Hematopoietic multipotent progenitor cell treated with erythropoietin and hydrocortisone succinate and interleukin-3 and kit ligand, for 4 days (in vitro differentiated cells): ENCODE data around the gene MED16.
A peak's percentile ranks its signal among the peaks of the same experiment; 100 is the strongest.
"Not testable (repeated sequence)": the region's sequence is repeated elsewhere in the genome, so short reads cannot be mapped to it uniquely, and the experiment has no call there.

Source experiments
- DNase-seq: peaks from one replicate; pipeline ENCODE4 v3.0.0-alpha.2; 2015

Gene MED16

DNA sequence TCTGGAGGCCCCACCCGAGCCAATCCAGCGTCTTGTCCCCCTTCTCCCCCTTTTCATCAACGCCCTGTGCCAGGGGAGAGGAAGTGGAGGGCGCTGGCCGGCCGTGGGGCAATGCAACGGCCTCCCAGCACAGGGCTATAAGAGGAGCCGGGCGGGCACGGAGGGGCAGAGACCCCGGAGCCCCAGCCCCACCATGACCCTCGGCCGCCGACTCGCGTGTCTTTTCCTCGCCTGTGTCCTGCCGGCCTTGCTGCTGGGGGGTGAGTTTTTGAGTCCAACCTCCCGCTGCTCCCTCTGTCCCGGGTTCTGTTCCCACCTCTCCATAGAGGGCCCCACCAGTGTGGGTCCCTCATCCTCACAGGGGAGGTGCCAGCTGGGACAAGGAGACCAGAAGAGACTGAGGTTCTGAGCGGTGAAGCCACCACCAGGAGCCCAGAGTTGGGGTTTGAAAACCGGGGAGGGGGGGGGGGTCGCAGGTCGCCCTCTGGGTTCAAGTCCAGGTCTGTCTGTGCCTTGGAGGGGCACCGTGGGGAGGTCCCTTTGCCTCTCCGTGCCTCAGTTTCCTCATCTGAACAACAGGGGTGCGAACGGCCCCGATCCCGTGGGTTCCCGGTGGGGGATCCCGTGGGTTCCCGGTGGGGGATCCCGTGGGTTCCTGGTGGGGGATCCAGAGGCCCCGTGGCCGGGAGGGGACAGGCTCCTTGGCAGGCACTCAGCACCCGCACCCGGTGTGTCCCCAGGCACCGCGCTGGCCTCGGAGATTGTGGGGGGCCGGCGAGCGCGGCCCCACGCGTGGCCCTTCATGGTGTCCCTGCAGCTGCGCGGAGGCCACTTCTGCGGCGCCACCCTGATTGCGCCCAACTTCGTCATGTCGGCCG is 40.6 kb downstream of the MED16 start, which contains the start of gene ELANE:
Gene ELANE, plus strand, starts transcription at position 168 of the 878 bp plus-strand sequence. Its CDS starts 26 bp downstream, at position 194.
- DNase-seq = peak; percentile 45

DNA sequence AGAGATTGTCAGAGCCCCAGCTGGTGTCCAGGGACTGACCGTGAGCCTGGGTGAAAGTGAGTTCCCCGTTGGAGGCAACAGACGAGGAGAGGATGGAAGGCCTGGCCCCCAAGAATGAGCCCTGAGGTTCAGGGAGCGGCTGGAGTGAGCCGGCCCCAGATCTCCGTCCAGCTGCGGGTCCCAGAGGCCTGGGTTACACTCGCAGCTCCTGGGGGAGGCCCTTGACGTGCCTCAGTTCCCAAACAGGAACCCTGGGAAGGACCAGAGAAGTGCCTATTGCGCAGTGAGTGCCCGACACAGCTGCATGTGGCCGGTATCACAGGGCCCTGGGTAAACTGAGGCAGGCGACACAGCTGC is 42.0 kb downstream of the MED16 start:
- DNase-seq = no peak

DNA sequence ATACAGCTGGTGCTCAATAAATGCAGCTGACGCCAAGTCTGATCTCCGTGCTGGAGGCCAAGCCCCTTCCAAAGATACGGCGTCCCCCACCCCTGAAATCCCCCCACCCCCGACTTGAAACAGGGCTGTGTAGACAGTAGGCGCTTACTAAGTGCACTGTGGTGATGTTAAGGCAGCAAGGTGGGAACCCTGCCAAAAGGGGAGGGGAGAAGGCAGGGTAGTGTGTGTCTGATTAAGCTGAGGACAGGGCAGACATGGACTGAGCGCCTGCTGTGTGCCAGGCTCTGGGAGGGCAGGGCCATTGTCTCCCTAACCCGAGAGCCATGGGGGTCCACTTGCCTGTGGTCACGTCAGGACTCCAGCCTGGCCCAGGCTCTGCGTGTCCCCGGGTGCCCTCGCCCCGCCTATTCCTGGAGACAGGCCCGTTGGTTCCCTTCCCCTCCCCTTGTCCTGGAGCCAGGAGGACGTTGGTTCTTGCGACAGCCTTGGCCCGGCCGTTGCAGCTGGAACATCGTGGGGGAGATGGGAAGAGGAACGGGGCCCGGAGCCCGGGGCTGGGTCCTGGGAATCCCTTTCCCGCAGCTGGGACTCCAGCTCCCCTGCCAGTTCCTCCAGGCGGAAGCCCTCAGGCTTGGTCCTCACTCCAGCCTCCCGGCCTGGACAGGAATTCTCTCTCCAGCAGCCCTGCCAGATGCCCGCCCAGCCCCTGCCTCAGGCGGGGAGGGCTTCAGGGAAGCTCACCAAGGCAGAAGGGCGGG is 42.6 kb downstream of the MED16 start:
- DNase-seq = peak; percentile 65

DNA sequence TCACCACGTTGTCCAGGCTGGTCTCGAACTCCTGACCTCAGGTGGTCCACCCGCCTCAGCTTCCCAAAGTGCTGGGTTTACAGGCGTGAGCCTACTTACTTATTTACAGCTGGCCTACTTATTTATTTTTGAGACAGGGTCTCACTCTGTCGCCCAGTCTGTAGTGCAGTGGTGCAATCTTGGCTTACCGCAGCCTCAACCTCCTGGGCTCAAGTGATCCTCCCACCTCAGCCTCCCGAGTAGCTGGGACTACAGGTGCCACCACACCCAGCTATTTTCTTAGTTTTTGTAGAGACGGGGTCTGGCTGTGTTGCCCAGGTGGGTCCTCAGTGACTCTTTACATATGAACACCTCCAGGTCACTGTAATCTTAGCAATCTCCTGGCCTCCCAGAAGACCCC is 43.8 kb downstream of the MED16 start:
- not testable (repeated sequence) for DNase-seq

DNA sequence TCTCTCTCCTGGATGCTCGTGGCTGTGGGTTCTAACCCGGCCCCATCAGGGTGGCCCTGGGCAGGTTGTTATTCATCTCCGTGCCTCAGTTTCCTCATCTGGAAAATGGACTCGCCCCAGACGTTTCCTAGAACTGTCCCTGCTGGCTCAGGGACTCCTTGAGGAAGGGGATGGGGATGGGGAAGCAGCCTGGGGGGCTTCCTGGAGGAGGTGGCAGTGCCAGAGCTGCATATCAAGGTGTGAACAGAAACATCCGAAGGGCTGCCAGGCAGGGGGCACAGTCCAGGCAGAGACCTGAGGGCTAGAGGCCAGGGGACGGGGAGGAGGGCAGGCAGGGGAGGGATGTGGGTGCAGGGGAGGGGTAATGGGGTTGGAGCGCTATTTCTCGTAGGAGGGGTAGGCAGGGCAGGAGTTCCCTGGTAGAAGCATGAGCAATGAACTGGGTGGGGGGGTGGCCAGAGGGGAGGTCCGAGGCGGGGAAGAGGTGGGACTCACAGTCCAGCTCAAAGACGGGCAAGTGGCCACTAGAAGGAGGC is 44.5 kb downstream of the MED16 start:
- DNase-seq = no peak

DNA sequence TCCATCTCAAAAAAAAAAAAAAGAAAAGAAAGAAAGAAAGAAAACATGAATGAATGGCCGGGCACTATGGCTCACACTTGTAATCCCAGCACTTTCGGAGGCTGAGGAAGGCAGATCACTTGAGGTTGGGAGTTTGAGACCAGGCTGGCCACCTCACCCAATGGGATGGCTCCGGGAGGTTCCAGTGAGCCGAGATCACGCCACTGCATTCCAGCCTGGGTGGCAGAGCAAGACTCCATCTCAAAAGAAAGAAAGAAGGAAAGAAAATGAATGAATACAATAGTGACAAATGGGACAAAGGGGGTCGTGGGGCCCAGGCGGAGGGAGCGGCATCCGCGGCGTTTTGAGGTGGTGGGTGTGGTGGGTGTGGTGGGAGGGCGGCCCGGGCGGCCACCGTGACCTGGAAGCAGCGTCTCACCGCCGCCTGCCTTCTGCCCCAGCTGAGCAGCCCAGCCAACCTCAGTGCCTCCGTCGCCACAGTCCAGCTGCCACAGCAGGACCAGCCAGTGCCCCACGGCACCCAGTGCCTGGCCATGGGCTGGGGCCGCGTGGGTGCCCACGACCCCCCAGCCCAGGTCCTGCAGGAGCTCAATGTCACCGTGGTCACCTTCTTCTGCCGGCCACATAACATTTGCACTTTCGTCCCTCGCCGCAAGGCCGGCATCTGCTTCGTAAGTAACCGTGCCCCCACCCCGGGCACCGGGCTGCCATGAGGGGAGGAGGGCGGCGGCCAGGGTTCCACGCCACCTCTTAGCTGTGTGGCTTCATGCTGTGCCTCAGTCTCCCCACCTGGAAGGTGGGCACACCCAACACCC is 47.1 kb downstream of the MED16 start:
- DNase-seq = no peak

DNA sequence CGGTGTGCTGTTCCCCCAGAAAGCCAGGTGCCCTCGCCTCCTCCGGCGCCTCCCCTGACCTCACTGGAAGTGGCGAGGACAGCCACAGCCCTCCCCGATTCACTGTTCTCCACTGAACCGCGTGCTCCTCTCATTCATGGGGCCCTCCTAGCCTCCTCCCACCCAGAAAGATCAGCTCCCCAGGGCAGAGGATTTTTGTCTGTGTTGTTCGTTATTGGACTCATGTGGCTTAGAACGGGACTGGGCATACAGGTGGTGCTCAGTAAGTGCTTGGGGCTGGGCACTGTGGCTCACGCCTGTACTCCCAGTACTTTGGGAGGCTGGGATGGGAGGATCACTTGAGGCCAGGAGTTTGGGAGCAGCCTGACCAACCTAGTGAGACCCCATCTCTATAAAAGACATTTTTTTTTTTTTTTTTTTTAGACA is 48.4 kb downstream of the MED16 start:
- DNase-seq = peak; percentile 43

DNA sequence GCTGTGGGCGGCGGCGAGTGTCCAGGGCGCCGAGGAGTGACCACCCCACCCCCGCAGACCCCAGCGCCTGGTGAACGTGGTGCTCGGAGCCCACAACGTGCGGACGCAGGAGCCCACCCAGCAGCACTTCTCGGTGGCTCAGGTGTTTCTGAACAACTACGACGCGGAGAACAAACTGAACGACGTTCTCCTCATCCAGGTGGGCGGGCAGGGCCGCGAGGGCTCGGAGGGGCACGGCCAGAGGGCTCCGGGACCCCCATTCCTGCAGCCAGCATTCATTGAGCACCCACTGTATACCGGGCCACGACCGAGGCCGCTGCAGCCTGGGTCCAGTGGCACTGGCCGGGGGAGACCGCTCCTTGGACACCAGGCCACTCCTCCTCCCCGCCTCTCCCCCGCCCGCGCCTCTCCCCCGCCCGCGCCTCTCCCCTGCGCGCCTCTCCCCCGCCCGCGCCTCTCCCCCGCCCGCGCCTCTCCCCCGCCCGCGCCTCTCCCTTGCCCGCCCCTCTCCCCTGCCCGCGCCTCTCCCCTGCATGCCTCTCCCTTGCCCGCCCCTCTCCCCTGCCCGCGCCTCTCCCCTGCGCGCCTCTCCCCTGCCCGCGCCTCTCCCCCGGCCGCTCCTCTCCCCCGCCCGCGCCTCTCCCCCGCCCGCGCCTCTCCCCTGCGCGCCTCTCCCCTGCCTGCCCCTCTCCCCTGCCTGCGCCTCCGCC is 49.0 kb downstream of the MED16 start:
- no peak for DNase-seq

DNA sequence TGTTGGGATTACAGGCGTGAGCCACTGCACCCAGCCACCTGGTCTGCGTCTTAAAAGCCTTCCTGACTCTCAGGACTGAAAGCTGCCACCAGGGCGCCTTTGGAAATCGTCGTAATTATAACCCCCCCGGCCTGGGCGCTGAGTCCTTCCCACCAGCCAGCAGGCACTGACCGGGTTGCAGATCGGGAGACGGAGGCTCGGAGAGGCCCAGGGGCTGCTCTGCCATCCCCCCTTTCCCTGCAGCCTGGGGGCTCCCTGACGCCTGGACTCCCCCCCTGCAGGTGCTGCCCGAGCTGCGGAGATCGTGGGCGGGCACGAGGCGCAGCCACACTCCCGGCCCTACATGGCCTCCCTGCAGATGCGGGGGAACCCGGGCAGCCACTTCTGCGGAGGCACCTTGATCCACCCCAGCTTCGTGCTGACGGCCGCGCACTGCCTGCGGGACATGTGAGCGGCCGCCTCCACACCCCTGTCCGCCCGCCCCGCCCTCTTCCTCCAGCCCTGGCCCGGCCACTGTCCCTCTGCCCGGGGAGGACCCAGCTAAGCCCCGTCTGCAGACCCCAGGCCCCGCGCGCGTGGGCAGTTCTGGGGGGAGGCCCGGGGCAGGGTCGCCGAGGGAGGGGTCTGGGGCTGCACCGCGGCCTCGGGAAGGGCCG is 49.7 kb downstream of the MED16 start:
- no peak for DNase-seq

DNA sequence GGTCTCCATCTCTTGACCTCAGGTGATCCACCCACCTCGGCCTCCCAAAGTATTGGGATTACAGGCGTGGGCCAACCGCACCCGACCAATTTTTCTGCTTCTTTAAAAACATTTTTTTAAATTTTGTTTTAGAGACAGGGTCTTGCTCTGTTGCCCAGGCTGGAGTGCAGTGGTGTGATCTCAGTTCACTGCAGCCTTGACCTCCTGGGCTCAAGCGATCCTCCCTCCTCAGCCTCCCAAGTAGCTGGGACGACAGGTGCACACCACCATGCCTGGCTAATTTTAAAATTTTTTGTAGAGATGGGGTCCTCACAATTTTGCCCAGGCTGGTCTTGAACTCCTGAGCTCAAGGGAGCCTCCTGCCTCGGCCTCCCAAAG is 50.2 kb downstream of the MED16 start:
- not testable (repeated sequence) for DNase-seq

DNA sequence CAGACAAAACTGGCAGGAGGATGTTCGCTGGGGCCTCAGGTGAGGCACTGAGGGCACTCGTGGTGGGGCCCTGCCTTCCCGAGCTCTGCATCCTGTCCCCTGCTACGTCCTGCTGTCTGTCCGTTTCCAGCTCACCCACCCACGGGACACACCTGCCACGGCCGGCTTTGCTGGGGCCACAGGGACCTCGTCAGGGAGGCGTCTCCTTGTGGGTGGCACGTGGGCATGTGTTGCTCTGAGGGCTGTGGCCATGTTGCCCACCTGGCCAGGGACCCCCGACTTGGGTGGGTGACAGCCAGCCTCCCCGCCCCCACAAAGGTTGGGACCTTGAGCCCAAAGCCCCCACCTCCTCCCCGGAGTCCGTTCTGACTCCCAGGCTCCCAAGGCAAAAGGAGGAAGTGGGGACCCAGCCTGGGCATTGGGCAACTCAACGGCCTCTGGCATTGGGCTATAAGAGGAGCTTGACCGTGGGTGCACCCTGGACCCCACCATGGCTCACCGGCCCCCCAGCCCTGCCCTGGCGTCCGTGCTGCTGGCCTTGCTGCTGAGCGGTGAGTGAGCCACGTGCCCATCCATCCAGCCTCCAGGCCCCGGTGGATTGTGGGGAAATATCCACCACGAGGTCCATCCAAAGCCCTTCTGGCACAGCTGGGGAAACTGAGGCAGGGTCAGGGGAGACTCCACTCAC is 52.3 kb downstream of the MED16 start, which contains the start of gene PRTN3:
Gene PRTN3, plus strand, starts transcription at position 481 of the 688 bp plus-strand sequence. Its CDS starts 10 bp downstream, at position 491.
- peak; percentile 53 for DNase-seq

DNA sequence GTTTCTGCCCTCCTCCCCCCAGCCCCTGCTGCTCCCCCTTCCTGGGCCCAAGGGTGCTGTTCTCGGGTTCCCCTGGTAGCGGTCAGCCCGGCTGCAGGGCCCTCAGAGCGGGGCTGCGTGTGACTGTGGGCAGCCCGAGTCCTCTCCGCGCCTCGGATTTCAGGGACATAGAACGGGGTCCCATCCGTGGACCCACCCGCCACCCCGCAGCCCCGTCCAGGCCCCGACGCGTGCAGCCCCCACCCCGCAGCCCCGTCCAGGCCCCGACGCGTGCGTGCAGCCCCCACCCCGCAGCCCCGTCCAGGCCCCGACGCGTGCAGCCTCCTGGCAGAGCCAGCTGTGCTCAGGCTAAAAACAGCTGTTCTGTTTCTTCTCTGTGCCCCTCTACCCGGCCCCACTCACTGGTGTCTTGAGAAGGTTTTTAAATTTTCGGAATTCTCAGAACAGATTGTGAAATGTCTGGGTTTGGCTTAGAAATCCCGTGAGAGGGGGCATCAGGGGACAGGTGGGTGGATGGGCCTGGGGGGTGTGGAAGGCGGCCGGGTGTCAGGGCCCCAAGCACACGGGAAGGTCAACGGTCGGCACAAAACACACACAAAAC is 57.7 kb downstream of the MED16 start:
- DNase-seq = no peak

DNA sequence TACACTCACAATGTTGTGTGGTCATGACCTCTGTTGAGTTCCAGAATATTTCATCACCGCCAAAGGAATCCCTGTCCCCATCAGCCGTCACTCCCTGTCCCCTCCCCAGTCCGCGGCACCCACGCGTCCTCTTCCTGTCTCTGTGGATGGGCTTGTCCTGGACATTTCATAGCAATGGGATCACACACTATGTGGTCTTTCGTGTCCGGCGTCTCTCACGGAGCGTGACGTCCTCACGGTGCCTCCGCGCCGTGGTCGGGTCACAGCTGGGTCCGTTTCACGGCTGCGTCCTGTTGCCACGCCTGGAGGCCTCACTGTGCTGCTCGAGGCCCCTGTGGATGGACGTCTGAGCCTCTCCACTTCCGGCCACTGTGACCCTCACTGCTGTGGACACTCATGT is 58.8 kb downstream of the MED16 start:
- DNase-seq = no peak

DNA sequence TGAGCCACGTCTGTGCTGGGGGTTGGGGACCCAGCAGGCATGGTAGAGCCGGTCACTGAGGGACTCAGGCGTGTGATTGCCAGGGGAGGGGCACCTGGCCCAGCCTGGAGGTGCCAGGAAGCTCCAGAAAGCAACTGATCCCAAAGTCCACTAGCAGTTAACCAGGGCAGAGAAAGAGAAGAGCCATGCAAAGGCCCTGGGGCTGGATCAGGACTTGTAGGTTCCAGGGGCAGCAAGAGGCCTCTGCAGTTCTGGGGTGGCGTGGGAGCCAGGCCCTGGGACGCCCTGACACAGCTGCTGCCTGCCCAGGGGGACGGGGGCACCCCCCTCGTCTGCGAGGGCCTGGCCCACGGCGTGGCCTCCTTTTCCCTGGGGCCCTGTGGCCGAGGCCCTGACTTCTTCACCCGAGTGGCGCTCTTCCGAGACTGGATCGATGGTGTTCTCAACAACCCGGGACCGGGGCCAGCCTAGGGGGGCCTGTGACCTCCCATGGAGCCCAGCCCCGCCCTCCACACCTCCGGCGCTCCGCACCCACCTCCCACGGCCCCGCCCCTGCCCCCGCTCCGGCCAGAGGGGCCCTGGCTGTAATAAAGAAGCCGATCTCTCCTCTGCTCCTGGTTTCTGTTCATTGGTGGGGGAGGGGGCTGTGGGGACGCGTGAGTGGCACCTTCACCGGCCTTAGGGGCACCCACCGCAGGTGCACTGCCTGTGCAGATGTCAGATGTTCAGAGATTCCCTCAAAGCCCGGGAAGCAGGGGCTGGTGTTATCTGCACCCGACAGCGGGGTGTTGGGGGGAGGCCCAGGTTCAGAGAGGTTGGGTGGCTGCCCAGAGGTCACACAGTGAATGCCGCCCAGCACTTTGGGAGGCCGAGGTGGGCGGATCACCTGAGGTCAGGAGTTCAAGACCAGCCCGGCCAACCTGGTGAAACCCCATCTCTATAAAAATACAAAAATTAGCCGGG is 61.3 kb downstream of the MED16 start:
- no peak for DNase-seq

DNA sequence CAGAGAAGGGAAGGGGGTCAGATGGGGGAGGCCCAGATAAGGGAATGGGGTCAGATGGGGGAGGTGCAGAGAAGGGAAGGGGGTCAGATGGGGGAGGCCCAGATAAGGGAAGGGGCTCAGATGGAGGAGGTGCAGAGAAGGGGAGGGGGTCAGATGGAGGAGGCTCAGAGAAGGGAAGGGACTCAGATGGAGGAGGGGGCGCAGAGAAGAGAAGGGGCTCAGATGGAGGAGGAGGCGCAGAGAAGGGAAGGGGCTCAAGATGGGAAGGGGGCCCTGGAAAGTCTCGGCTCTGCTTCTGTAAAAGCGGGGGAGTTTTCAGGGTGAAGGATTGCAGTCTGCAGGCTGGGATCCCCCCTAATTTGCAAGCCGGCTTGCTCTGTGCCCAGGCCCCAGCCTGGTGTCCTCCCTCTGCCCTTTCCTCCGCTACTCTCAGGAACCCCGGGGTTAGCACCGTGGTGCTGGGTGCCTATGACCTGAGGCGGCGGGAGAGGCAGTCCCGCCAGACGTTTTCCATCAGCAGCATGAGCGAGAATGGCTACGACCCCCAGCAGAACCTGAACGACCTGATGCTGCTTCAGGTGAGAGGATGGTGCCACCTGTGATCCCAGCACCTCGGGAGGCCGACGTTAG is 63.7 kb downstream of the MED16 start:
- DNase-seq = no peak

DNA sequence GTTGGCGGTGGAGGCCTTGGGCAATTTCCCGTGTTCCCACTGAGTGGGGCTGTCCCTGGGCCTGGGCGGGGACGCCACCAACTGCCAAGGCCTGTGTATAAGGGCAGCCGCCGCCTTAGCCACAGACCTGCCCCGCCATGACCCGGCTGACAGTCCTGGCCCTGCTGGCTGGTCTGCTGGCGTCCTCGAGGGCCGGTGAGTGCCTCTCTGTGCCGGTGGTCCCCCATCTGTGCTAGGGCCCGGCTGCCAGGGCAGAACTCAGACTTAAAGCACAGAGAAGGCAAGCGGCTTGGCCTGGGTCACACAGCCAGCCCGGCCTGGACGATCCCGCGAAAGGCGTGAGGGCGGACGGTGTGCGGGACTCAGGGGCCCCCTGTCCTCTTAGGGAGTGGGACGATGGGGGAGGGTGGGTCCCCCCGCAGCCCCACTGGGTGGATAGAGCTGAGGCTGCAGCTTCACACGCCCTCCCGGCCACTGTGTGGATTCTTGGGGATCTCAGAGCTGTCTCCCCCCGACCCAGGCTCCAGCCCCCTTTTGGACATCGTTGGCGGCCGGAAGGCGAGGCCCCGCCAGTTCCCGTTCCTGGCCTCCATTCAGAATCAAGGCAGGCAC is 65.2 kb downstream of the MED16 start, which contains the start of gene AZU1:
Gene AZU1, plus strand, starts transcription at position 128 of the 612 bp plus-strand sequence. Its CDS starts 10 bp downstream, at position 138.
- DNase-seq = peak; percentile 79

DNA sequence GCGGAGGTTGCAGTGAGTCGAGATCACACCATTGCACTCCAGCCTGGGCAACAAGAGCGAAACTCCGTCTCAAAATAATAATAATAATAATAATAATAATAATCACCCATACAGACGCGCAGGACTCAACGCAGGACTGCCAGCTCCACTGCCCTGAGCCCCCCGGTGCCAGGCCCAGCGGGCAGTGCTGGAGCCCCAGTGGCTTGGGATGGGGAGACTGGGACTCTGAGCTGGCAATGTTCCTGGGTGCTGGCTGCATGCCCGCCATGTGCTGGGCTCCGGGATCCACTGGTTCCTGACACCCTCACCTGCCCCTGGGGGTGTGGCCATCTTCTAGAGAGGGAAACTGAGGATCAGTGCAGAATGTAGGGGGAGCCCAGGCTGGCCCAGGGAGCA is 65.7 kb downstream of the MED16 start:
- DNase-seq = no peak
